ENCODE measurements around the gene TNFSF9. TPM values are rescaled to one million over a fixed set of nuclear protein-coding genes. Genes with fewer than 3 reads are reported as not detected.
A peak's percentile ranks its signal among the peaks of the same experiment; 100 is the strongest.
"Not testable (repeated sequence)": the region's sequence is repeated elsewhere in the genome, so short reads cannot be mapped to it uniquely, and the experiment has no call there.

TNFSF9 gene
- total RNA-seq, 1 experiment from 2014 or later = 10.9 TPM

DNA sequence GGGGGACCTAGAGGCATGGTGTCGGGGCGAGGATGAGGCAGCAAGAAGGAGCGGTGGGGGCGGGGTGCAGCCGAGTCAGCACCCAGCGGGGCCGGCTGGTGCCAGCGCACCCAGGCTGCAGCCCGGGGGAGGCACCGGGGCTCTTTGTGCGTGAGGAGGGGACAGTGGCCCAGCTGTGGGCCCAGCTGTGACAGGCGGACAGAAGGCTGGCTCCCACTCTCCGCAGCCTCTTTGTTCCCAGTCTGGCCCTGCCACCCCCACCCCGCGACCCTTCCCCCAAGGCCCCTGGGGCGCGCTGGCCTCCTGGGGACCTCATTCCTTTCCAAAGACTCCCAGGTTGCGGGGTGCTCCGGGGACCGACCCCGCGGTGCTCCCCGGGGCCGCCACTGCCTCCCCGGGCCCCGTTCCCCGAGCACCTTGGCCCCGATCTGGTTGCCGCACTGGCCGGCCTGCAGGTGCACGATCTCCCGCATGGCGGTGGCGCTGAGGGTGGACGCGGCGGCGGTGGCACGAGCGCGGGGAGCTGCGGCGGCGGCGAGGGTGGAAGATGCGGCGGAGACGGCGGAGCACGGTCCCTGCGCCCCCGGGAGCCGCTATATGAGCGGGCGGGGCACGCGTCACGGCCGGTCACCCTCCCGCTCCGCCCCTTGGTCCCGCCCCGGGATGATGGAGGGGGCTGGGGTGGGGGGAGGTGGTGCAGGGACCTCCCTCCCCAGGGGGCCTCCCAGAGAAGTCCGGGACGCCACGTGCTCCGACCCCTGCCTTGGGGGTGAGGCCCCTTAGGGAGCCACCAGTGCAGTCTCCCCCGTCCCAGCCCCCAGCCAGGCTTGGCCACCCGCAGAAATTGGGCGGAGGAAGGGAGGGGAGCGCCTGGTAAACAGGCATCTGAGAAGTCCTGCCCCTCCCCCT, 28.8 kb upstream of the TNFSF9 start, which contains the start of gene TUBB4A:
TUBB4A (minus strand) TSS at position 570 of the 909 bp plus-strand sequence; CDS start at position 473, 97 bp downstream.
- DNase-seq (ENCODE audit: low read depth, low spot score) = peak; percentile 57

GRCh38 chr19:6503407-6504201, 27.2 kb upstream of the TNFSF9 start:
- DNase-seq (ENCODE audit: low read depth, low spot score) = peak; percentile 73
- in situ Hi-C loops (cut with HindIII; ENCODE audit: low pct_unique_long_range_greater_than_20kb, low sequenced_read_pairs) = no loop called here

More for the DNA sequence above, 28.8 kb upstream of the TNFSF9 start, which contains the start of gene TUBB4A:
- in situ Hi-C loops (cut with HindIII; ENCODE audit: low pct_unique_long_range_greater_than_20kb, low sequenced_read_pairs) = no loop called here

- DNase-seq (ENCODE audit: low read depth, low spot score); in situ Hi-C loops (cut with HindIII; ENCODE audit: low pct_unique_long_range_greater_than_20kb, low sequenced_read_pairs): not testable (repeated sequence)
Observed at GRCh38 chr19:6508028-6508771, 22.6 kb upstream of the TNFSF9 start.

DNA sequence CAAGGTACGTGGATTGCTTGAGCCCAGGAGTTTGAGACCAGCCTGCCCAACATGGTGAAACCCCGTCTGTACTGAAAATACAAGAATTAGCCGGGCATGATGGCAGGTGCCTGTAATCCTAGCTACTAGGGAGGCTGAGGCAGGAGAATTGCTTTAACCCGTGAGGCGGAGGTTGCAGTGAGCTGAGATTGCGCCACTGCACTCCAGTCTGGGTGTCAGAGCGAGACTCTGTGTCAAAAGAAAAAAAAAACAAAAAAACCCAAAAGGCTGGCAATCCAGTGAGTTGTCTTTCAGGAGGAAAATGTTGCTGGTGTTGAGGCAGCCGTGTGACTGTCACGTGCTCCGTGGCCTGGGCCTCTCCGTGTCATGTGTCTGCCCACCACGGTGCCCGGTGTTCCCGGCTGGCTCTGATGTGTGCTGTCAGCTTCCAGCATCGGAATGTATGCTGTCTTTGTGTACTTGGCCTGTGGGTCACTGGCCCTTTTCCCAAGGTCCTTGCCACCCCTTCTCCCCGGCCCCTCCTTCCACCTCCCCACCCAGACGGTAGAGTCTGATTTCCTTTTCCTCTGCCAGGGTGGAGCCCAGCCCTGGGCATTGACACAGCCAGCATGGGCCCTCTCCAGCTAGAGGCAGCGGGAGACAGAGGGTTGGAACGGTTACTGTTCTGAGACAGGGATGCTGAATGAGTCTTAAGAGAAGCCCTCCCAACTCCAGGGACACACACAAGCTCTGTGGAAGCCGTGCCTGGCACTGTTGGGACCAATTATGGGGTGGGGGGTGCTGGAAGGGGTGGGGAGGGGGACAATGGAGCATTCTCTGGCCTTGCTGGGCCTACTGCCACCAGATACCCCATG, 21.5 kb upstream of the TNFSF9 start:
- in situ Hi-C loops (cut with HindIII; ENCODE audit: low pct_unique_long_range_greater_than_20kb, low sequenced_read_pairs) = no loop called here
- peak; percentile 97 for DNase-seq (ENCODE audit: low read depth, low spot score)

DNA sequence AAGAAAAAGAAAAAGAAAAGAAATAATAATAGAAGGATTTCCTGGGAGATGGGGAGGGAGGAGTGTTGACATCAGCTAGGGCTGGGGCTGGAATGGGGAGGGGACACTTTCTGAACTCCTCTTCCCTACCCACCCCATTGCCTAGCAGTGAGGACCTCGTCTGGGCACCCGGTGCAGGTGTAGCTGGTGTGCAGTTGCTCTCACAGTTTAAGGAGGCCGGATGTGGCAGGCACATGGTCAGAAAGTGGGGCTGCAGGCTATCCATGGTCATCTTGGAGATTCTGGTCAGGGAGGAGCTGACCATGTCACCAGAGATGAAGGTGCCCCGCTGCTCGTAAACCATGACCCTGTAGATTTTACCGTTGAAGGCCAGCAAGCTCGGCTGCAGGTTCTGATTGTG, 20.2 kb upstream of the TNFSF9 start:
- in situ Hi-C loops (cut with HindIII; ENCODE audit: low pct_unique_long_range_greater_than_20kb, low sequenced_read_pairs) = no loop called here
- DNase-seq (ENCODE audit: low read depth, low spot score) = no peak

- no peak for DNase-seq (ENCODE audit: low read depth, low spot score)
- in situ Hi-C loops (cut with HindIII; ENCODE audit: low pct_unique_long_range_greater_than_20kb, low sequenced_read_pairs) = no loop called here
Observed at GRCh38 chr19:6514089-6514488, 16.7 kb upstream of the TNFSF9 start.

- DNase-seq (ENCODE audit: low read depth, low spot score) = no peak
- in situ Hi-C loops (cut with HindIII; ENCODE audit: low pct_unique_long_range_greater_than_20kb, low sequenced_read_pairs) = no loop called here
Observed at GRCh38 chr19:6514926-6515544, 15.8 kb upstream of the TNFSF9 start.

DNA sequence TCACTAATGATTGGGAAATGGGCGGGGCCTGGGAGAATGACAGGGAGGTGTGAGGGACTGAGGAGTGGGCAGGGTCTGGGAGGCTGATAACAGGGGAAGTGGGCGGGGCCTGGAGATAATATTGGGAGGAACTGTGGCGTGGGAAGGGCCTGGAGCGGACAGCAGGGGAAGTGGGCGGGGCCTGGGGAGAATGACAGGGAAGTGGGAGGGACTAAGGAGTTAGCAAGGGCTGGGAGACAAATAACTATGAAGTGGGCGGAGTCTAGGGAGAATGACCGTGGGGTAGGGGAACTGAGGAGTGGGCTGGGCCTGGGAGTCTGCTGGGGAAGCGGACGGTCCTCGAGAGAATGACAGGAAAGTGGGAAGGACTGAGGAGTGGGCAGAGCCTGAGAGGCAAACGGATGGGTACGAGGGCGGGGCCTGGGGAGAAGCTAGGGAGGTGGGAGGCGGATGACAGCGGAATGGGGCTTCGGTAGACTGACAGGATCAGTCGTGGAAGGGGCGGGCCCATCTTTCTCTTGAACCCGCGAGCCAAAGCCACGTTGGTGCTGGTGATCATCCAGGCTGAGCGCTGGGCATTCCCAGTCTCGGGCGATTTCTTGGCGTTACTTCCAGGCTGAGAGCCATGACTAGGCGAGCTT, 14.7 kb upstream of the TNFSF9 start:
- in situ Hi-C loops (cut with HindIII; ENCODE audit: low pct_unique_long_range_greater_than_20kb, low sequenced_read_pairs) = no loop called here
- DNase-seq (ENCODE audit: low read depth, low spot score) = peak; percentile 97

DNA sequence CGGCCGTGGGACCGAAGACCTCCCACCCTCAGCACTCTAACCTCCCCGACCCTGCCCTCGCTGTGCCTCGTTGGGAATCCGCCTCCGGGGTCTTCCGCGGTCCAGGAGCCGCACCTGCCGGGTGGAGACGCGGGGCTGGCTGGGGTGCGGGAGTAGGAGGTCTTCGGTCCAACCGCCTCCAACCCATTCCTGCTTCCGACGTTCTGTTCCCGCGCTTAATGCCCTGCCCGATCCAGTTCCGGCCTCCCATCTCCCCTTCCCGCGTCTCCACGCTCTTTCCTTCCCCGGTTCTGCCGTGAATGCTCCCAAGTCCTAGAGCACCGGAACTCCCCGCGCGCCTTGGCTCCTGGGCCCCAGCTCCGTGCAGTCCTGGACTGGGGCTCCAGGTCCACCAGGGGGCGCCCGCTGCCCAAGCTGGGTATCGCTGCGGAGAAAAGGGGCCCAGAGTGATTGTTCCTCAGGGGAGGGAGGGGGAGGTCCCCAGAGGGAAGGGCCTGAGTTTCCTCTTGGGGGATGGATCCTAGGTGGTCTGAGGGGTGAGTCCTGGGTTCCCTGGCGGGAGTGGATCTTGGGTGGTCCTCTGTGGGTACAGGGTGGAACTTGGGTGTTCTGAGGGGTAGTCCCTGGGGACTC, 14.1 kb upstream of the TNFSF9 start:
- peak; percentile 87 for DNase-seq (ENCODE audit: low read depth, low spot score)
- in situ Hi-C loops (cut with HindIII; ENCODE audit: low pct_unique_long_range_greater_than_20kb, low sequenced_read_pairs) = no loop called here

- in situ Hi-C loops (cut with HindIII; ENCODE audit: low pct_unique_long_range_greater_than_20kb, low sequenced_read_pairs) = no loop called here
- DNase-seq (ENCODE audit: low read depth, low spot score) = no peak
Observed at GRCh38 chr19:6518145-6518911, 12.5 kb upstream of the TNFSF9 start.

DNA sequence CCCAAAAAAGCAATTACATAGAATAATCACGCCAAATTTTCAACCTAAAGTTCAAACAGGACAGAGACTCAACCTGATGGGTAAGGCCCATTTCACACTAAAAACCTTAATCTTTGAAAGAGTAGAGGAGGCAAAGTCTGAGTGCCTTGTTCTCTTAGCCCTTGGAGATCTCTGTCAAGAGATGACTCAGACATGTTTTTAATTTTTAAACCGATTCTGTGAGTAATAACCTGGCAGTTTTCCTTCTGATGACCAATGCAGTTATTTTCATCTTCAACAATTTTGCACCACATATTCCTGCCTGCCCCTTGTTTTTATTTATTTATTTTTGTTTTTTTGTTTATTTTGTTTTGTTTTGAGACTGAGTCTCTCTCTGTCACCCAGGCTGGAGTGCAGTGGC, 11.5 kb upstream of the TNFSF9 start:
- no peak for DNase-seq (ENCODE audit: low read depth, low spot score)
- in situ Hi-C loops (cut with HindIII; ENCODE audit: low pct_unique_long_range_greater_than_20kb, low sequenced_read_pairs) = no loop called here

- in situ Hi-C loops (cut with HindIII; ENCODE audit: low pct_unique_long_range_greater_than_20kb, low sequenced_read_pairs) = no loop called here
- DNase-seq (ENCODE audit: low read depth, low spot score) = no peak
Observed at GRCh38 chr19:6521718-6522646, 8.8 kb upstream of the TNFSF9 start.

- in situ Hi-C loops (cut with HindIII; ENCODE audit: low pct_unique_long_range_greater_than_20kb, low sequenced_read_pairs) = no loop called here
- no peak for DNase-seq (ENCODE audit: low read depth, low spot score)
Observed at GRCh38 chr19:6522712-6523111, 8.1 kb upstream of the TNFSF9 start.

DNA sequence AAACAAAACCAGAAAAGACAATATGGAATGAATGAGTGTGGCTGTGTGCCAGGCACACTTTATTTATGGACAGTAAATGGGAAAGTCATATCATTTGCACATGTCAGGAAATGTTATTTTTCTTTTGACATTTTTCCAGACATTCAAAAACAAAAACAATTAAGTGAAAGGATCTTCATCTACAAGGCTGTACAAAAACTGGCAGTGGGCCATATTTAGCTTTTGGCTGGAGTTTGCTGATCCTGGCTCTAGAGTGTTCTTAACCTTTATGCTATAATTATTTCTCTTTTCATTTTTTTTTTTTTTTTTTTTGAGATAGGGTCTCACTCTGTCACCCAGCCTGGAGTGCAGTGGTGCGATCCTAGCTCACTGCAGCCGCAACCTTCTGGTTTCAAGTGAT, 6.5 kb upstream of the TNFSF9 start:
- in situ Hi-C loops (cut with HindIII; ENCODE audit: low pct_unique_long_range_greater_than_20kb, low sequenced_read_pairs) = no loop called here
- no peak for DNase-seq (ENCODE audit: low read depth, low spot score)
